Stimulated activated CD4-positive, alpha-beta T cell treated with anti-CD3 and anti-CD28 coated beads, Interleukin-4, amount 100 ng/mL, for 1 hour (primary cell): ENCODE results near the gene PEX11B.

Experiments
- DNase-seq: peaks from one replicate; pipeline ENCODE4 v3.0.0-alpha.2; 2020

PEX11B gene

GRCh38 chr1:145863282-145864018, 55.1 kb downstream of the PEX11B start:
- DNase-seq: no peak
